ENCODE data around the gene SEC14L5.

DNA sequence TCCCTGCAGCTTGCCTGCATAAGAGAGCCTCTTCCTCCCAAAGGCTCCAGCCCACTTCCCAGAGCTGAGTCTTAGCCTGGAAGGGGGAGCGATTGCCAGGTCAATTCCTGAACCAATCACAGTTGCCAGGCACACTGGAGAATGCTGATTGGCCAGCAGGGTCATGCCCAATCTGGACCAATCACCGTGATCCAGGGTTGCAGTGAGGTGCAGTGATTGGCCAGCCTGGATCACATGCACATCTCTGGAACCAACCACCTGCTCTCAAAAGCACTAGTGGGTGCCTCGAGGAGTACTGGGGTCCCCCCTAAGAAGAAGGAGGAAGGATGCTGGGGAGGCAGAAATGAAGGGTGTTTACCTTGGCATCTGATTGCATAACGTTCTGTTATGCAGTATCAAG lies 57.2 kb downstream of the SEC14L5 start:
- no peak for TF ChIP-seq POLR2AphosphoS5 (IDR thresholded peaks at IDR 0.05; ENCODE audit: low read length)
- TF ChIP-seq, protein P1, sequence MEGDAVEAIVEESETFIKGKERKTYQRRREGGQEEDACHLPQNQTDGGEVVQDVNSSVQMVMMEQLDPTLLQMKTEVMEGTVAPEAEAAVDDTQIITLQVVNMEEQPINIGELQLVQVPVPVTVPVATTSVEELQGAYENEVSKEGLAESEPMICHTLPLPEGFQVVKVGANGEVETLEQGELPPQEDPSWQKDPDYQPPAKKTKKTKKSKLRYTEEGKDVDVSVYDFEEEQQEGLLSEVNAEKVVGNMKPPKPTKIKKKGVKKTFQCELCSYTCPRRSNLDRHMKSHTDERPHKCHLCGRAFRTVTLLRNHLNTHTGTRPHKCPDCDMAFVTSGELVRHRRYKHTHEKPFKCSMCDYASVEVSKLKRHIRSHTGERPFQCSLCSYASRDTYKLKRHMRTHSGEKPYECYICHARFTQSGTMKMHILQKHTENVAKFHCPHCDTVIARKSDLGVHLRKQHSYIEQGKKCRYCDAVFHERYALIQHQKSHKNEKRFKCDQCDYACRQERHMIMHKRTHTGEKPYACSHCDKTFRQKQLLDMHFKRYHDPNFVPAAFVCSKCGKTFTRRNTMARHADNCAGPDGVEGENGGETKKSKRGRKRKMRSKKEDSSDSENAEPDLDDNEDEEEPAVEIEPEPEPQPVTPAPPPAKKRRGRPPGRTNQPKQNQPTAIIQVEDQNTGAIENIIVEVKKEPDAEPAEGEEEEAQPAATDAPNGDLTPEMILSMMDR (IDR thresholded peaks at IDR 0.05 in 2 of 3, conservative IDR thresholded peaks at IDR 0.05 in 1 of 3; ENCODE audit: control insufficient read depth in 2 of 3, extremely low read depth in 1 of 3, insufficient read depth in 1 of 3, low read depth in 3 of 3, low read length in 3 of 3): no peak
- no peak for TF ChIP-seq ESRRA (IDR thresholded peaks at IDR 0.05; ENCODE audit: low read length)

Data from GM12878 (cell line).